NOMO-1 (cell line): ENCODE data around the gene MID2.
"Not testable (repeated sequence)": the region's sequence is repeated elsewhere in the genome, so short reads cannot be mapped to it uniquely, and the experiment has no call there.

ENCODE experiments used
- DNase-seq, 2 experiments: peaks; one replicate each; lab custom pipeline; 2025; ENCODE audit not compliant: unreplicated experiment in 2 of 2; lab: John Stamatoyannopoulos, UW

MID2 gene

DNA sequence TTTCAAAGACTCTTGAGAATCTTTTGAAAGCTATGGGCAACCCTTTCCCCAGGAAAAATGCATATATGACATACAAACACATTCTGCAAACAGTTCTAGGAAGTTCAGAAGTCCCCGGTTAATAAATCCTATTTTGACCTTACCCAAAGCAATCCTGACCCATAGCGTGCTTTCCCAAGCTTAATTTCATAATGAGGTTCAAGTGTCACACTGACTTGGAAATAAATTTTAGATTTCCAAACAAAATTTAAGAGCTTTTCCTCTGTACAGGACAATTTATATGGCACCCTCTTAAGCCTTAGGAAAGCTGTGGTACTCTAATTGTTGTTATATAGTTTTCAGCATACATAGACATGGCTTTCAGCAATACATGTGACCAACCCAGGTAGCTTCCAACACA, 11.3 kb downstream of the MID2 start:
- DNase-seq = no peak

DNA sequence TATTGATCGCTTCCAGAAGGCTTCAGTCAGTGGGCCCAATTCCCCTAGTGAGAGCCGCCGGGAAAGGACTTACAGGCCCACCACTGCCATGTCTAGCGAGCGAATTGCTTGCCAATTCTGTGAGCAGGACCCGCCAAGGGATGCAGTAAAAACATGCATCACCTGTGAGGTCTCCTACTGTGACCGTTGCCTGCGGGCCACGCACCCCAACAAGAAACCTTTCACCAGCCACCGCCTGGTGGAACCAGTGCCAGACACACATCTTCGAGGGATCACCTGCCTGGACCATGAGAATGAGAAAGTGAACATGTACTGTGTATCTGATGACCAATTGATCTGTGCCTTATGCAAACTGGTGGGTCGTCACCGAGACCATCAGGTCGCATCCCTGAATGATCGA, 15.3 kb downstream of the MID2 start:
- DNase-seq = no peak

- no peak for DNase-seq
Measured at GRCh38 chrX:107842715-107843400, 17.2 kb downstream of the MID2 start.

DNA sequence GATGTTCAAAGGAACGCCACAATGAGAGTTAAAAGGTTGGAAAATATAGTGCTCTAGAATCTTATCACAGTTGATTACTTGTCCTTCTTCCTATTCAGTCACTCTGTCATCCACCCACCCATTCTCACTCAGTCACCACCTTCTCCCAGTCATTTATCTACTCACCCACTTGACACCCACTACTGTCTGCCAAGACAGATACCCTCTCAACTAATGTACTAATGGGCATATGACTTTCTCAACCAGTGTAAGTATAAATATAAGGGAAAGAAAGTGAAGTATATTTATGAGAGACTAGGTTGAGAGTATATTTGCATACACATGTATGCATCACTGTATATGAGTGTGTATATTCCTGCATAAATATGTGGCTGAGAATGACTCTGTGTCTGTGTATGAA, 20.0 kb downstream of the MID2 start:
- no peak for DNase-seq

DNA sequence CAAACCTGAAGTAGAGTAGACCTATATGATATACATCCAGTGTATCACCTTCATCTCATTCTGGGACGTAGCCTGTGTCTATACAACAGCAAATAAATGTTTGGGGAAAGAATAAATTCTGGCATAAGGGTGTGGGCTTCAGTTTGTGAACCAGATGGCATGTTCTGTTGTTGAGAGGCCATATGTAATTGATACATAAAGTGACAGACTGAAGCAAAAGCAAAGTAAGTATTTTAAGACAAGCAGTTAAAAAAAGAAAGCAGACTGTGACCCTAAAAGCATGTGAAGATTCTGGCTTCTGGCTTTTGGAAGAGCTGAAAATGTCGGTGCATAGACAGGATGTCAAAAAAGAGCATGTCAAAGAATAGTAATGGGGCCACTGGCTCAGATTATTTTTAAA, 22.9 kb downstream of the MID2 start:
- DNase-seq = no peak

DNA sequence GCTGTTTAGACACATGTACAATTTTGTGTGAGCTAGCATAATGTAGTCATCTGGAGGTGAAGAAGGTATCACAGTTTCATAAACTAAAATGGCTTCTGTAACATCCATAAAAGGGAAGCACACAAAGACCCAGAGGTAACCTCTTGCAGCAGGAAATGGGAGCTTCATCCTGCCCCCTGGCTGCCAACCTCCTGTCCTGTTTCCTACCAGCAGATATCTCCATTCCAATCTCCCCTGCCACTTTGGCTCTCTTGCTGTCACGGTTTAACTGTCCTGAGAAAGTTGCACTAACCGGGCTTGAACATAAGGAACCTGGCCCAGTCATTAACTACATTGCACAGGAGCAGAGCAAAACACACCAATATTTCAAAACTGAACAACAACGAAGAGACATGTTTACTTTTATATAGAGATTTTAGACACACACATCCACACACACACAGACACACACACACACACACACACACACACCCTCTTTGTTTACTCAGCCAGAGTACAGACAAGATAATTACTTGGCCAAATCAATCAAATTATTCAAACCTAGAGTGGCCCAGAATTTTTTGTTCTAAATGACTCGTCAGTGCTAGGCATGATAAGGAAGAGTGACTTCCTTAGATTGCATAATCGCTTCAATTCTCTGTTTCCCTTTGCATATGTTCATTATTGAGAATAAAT, 24.2 kb downstream of the MID2 start:
- no peak for DNase-seq

DNA sequence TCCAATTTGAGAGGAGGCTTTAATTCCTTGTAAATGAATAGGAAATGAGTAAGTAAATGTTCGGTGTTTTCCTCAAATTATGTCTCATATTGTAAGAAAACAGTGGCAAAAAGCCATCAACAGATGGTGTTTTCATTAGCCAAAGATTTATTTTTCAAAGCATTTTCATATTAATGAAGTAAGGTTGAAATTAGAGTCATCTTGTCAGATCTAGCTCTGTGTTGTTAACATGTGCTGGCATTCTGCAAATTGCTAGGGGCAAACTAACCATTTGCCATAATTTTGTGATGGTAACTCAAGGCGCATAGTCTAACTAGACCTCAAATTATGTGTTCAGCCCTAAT, 24.7 kb downstream of the MID2 start:
- DNase-seq = no peak

- DNase-seq = no peak
Measured at GRCh38 chrX:107851215-107851614, 25.5 kb downstream of the MID2 start.

DNA sequence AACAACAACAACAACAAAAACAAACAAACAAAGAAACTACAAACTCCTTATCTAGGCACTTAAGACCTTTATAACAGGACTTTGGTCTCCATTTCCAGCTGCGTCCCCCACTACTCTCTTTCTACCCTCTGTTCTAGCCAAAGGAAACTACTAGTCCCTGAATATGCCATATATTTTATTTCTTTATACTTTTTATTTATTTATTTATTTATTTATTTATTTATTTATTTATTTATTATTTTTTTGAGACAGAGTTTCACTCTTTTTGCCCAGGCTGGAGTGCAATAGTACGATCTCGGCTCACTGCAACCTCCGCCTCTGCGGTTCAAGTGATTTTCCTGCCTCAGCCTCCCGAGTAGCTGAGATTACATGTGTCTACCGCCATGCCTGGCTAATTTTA, 26.0 kb downstream of the MID2 start:
- DNase-seq = not testable (repeated sequence)

- no peak for DNase-seq
Measured at GRCh38 chrX:107856289-107856688, 30.6 kb downstream of the MID2 start.

DNA sequence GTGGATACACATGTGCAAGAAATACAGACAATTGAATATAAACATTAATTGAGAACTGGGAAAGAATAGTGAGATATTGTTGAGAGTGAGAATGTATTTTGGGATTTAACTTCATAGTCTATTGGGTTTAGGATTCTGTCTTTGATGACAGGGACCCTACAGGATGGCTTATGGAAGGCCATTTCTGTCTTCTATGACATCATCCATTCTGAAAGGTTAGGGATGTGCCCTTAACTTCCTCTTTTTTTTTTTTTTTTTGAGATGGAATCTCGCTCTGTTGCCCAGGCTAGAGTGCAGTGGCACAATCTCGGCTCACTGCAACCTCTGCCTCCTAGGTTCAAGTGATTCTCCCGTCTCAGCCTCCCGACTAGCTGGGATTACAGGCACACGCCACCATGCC, 31.4 kb downstream of the MID2 start:
- DNase-seq = not testable (repeated sequence)

- no peak for DNase-seq
Measured at GRCh38 chrX:107857837-107858236, 32.2 kb downstream of the MID2 start.

- DNase-seq = no peak
Measured at GRCh38 chrX:107861056-107861455, 35.4 kb downstream of the MID2 start.

- no peak for DNase-seq
Measured at GRCh38 chrX:107871136-107871535, 45.5 kb downstream of the MID2 start.

GRCh38 chrX:107878106-107878505, 52.4 kb downstream of the MID2 start:
- no peak for DNase-seq

GRCh38 chrX:107880054-107880610, 54.5 kb downstream of the MID2 start:
- no peak for DNase-seq

GRCh38 chrX:107894038-107894437, 68.4 kb downstream of the MID2 start:
- peak in 1 of 2 experiments; percentile 62 for DNase-seq

- DNase-seq = no peak
Measured at GRCh38 chrX:107902721-107903120, 77.1 kb downstream of the MID2 start.

- DNase-seq = no peak
Measured at GRCh38 chrX:107905366-107905765, 79.7 kb downstream of the MID2 start.

GRCh38 chrX:107924136-107924746, 98.6 kb downstream of the MID2 start:
- DNase-seq = no peak

- DNase-seq = no peak
Measured at GRCh38 chrX:107934262-107934661, 108.6 kb downstream of the MID2 start.

- DNase-seq = no peak
Measured at GRCh38 chrX:107935200-107935599, 109.5 kb downstream of the MID2 start.
